GM12891 (cell line): ENCODE data around the gene ISG20L2.
A peak's percentile ranks its signal among the peaks of the same experiment; 100 is the strongest.

Source experiments
- DNase-seq: peaks from one replicate; pipeline ENCODE4 v3.0.0; 2011; ENCODE audit warnings: low spot score; ENCODE audit not compliant: insufficient read length
- FAIRE-seq: peaks from 2 replicates; lab custom pipeline; 2011; peaks lifted over from hg19 to GRCh38; lab: Jason Lieb, UNC
- PAX5 ChIP-seq: IDR thresholded peaks from 2 replicates; pipeline ENCODE4 v1.6.1; 2011; ENCODE audit warnings: low read length, moderate library complexity, mild to moderate bottlenecking; ENCODE audit not compliant: insufficient read depth, severe bottlenecking
- POLR2A ChIP-seq: IDR thresholded peaks from 2 replicates; pipeline ENCODE4 v1.6.1; 2011; ENCODE audit warnings: low read depth, low read length, control low read depth
- POLR2AphosphoS5 ChIP-seq: IDR thresholded peaks from 2 replicates; pipeline ENCODE4 v1.6.1; 2011; ENCODE audit warnings: low read depth, low read length, control low read depth
- POU2F2 ChIP-seq: IDR thresholded peaks from 2 replicates; pipeline ENCODE4 v1.6.1; 2011; ENCODE audit warnings: low read depth, mild to moderate bottlenecking, control low read depth, low read length, moderate library complexity
- SPI1 ChIP-seq: IDR thresholded peaks from 2 replicates; pipeline ENCODE4 v1.6.1; 2011; ENCODE audit warnings: low read depth, low read length, control low read depth
- TAF1 ChIP-seq: IDR thresholded peaks from 2 replicates; pipeline ENCODE4 v1.6.1; 2011; ENCODE audit warnings: low read depth, low read length, control low read depth

Gene ISG20L2

GRCh38 chr1:156726549-156727226 is 1.9 kb downstream of the ISG20L2 start:
- FAIRE-seq (peak; percentile 72), DNase-seq (no peak)
- TF ChIP-seq POLR2A, result no peak
- TF ChIP-seq POU2F2, result no peak
- TF ChIP-seq PAX5, result no peak
- no peak for TF ChIP-seq POLR2AphosphoS5
- TF ChIP-seq SPI1, result no peak
- TF ChIP-seq TAF1, result no peak

DNA sequence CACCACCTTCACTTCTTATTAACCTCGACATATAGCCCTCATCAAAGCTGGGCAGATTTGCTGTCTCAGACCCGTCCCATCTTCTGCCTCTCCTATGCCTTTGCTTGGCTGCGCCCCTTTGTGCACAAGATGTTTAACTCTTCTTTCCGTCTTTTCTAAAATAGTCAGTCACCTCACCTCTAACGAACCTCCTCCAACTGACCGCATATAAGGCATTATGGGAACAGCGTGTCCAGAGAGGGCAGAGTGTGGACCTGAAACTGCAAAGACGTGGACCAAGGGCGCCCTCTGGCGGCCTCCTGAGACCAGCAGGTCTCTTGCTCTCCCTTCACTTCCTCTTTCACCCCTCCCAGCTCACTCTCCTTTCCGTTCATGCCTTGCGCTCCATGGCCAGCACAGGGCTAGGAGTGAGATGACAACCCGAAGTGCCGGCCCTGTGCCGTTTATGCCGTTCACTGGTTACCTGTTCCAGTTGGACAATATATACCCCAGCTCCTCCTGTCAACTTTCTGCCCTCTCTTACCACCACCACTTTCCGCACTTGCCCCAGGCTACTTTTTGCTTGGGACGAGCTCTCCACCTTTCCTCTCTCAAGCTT is 2.8 kb downstream of the ISG20L2 start:
- no peak for TF ChIP-seq TAF1
- TF ChIP-seq SPI1, result peak; percentile 99
- peak; percentile 16; the same call in 1 of the 2 replicates for TF ChIP-seq POLR2A
- no peak; the same call in 1 of the 2 replicates for TF ChIP-seq POU2F2
- TF ChIP-seq POLR2AphosphoS5, result no peak
- peak; percentile 67 for DNase-seq
- FAIRE-seq, result peak; percentile 85

- no peak for TF ChIP-seq POLR2AphosphoS5
- TF ChIP-seq POLR2A, result no peak
- TF ChIP-seq TAF1, result no peak
- TF ChIP-seq SPI1, result no peak
- TF ChIP-seq PAX5, result no peak
- TF ChIP-seq POU2F2, result no peak
- no peak for DNase-seq
- FAIRE-seq, result no peak
Measured at GRCh38 chr1:156721535-156721934, 7.0 kb downstream of the ISG20L2 start.

- DNase-seq (no peak), FAIRE-seq (no peak)
- TF ChIP-seq POLR2AphosphoS5 (0 out of 2 replicates have a peak, but pooled peaks have one; percentile 27), POLR2A (no peak), PAX5 (no peak), POU2F2 (no peak)
Measured at GRCh38 chr1:156721131-156721530, 7.4 kb downstream of the ISG20L2 start.

- FAIRE-seq (no peak), DNase-seq (no peak)
- TF ChIP-seq POLR2A, result no peak
- TF ChIP-seq TAF1, result no peak
- no peak for TF ChIP-seq PAX5
- TF ChIP-seq POU2F2, result no peak
- TF ChIP-seq SPI1, result no peak
- TF ChIP-seq POLR2AphosphoS5, result no peak
Measured at GRCh38 chr1:156717351-156717750, 11.2 kb downstream of the ISG20L2 start.

GRCh38 chr1:156714830-156715229 is 13.7 kb downstream of the ISG20L2 start:
- TF ChIP-seq PAX5, result no peak
- TF ChIP-seq POLR2A, result no peak
- TF ChIP-seq SPI1, result no peak
- no peak for TF ChIP-seq POLR2AphosphoS5
- no peak for TF ChIP-seq TAF1
- no peak for TF ChIP-seq POU2F2
- no peak for FAIRE-seq

GRCh38 chr1:156712626-156713025 is 15.9 kb downstream of the ISG20L2 start:
- FAIRE-seq (no peak), DNase-seq (no peak)
- TF ChIP-seq POLR2A (no peak), SPI1 (no peak), POU2F2 (no peak), PAX5 (no peak), TAF1 (no peak), POLR2AphosphoS5 (no peak)

More at GRCh38 chr1:156714830-156715229, 13.7 kb downstream of the ISG20L2 start:
- DNase-seq, result no peak

DNA sequence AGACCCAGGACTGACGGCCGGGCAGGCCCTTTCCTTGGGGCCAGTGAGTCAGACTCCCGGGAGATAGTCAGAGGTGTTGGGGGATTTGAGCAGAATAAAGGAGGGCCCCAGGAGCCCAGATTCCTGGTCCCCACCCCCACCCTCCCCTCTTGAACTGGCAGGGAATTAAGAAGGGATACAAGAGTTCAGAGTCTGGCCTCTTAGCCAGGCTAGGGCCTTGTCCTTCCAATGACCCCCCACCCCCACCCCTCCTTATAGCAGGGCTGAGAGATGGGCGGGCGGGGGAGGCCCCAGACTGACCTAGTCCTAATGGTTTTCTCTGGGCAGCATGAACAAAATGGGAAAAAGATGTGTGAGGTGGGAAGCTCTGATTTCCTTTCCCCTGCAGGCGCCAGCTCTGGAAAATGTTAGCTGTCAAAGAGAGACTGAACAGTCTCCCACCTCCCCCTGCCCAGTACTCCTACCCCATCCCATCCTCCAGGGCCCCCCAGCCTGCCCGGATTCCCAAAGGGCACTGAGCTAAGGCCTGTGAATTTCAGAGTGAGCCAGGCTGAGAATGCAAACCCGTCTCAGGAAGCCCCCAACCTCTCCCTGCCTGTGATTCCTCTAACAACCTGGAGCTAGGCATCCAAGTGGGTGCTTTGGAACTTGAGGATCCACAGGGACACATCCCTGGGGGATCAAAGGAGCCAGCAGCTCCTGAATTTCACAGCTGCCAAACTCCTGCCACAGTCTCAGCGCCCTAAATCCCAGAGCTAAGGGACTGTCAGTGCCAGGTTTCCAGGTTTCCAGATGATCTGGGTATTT is 17.4 kb downstream of the ISG20L2 start:
- FAIRE-seq, result no peak
- no peak for DNase-seq
- no peak for TF ChIP-seq PAX5
- TF ChIP-seq SPI1, result no peak
- no peak for TF ChIP-seq POLR2AphosphoS5
- no peak for TF ChIP-seq POU2F2
- TF ChIP-seq POLR2A, result no peak
- TF ChIP-seq TAF1, result no peak

DNA sequence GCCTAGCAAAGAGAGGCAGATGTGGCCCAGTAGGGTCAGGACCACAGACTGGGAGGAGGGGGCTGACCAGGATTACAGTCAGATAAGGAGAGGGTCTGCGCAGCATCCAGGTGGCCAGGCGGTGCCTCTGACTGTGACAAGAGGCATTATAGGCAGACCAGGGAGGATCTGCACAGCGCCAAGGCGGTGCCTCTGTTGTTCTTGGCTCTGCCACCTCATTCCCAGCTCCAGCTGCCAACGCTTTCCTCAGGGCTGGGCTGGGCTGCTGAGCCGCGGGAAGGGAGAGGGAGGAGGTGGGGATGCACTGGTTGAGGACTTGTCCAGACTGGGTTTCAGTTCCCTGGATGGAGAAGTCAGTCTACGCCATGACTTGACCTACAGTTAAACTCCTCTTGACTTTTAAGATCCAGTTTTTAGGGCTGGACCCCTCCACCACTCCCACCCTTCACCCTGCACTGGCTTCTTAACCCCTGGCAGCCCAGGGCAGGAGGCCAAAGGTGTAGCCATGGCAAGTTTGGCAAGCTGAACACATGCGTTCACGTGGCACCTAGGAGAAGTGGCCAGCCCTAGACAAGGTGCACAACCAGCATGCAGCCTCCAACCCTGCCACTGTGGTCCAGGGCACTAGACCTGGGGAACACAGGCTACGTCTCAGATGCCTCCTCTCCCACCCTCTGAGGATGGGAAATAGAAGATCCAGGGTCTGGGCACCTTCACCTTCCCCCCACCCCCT is 18.6 kb downstream of the ISG20L2 start:
- DNase-seq, result no peak
- FAIRE-seq, result no peak
- TF ChIP-seq POU2F2 (no peak), TAF1 (no peak), SPI1 (no peak), POLR2A (no peak), POLR2AphosphoS5 (no peak), PAX5 (no peak)
